GM21576 (cell line): Measurements from ENCODE around the gene IQCH.
"Not testable (repeated sequence)": the region's sequence is repeated elsewhere in the genome, so short reads cannot be mapped to it uniquely, and the experiment has no call there.

Experiments used
- ATAC-seq: cut with Tn5 transposase; IDR thresholded peaks from one replicate; pipeline ENCODE4 v1.9.1; 2021; ENCODE audit warnings: mild to moderate bottlenecking, moderate library complexity; ENCODE audit not compliant: unreplicated experiment

IQCH gene

DNA sequence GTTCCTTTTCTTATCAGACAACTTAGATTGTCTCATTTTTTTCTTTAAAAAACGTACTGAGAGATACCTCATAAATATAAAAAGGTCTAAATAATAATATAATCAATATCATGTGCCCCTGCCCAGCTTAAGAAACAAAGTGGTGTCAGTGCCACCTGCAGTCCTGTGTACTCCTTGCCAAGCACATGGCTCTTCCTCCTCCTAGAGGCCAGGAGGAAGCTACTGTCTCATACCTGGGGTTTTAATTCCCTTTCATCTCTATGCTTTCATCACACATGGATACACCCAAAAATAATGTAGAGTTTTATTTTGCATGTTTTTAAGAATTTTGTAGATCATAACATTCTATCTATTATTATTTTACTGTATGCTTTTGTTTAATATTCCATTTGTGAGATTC, 167.7 kb downstream of the IQCH start:
- ATAC-seq, result no peak

DNA sequence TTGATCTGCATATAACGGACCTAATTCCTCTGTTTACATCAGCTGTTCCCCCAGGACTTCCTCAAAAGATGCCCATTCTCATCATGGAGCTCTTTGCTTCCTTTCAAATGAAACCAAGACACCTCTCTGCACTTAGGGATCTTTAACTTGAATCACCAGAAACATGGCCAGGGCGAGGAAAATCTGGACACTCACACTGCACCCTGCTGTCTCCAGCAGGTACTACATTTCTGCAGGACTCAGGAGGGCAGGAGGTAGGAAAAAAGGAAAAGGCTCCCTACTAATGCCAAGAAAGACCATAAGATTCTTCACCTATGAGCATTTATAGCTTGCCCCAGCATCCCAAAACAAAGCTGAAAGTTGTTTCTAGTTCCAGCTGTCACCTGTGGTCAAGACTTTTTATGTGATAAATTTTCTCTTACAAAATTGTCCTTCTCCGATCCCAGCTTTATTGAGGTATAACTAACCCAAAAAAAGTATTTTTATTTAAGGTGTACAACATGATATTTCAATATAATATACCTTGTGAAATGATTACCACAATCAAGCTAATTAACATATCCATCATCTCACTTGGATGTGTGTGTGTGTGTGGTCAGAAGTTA, 179.0 kb downstream of the IQCH start:
- no peak for ATAC-seq

DNA sequence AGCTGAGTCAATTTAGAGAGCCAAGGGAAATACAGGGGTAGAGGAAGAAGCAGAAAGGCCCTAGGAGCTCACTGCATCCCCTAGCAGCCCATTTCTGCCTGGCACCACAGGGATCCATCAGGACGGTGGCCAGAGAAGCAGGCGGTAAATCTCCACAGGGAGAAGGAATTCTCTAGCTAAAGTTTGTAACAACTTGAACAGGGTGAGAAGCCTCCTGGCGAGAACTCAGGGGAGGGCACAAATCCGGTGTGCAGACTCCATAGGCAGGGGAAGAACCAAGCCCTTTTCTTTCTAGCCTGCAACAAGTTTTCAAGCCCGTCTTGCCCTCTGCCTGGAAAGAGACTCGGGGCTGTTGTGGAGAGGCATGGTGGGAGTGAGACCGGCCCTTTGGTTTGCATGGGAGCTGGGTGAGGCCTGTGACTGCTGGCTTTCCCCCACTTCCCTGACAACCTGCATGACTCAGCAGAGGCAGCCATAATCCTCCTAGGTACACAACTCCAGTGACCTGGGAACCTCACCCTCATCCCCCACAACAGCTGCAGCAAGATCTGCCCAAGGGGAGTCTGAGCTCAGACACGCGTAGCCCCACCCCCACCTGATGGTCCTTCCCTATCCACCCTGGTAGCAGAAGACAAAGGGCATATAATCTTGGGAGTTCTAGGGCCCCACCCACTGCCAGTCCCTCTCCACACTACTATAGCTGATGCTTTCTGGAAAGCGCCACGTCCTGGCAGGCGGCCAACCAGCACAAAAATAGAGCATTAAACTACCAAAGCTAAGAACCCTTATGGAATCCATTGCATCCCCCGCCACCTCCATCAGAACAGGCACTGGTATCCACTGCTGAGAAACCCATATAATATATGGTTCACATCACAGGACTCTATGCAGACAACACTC, 182.0 kb downstream of the IQCH start:
- ATAC-seq, result not testable (repeated sequence)

DNA sequence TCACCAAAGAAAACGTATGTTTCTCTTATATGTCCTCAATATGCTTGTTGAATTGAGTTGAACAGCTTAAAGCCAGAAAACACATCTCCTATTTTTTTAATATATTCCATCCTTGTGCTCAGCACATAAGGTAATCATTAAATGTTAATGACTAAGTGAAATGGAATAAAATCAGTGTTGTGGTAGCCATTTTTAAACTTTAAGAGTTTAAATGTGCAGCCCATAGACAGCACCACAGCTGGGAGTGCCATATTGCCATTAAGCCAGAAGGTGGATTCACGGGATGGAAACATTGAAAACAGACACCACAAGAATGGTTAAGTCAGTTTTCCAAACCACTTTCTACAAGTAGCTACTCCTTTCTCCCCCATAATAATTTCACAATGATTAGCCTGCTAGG, 189.5 kb downstream of the IQCH start:
- no peak for ATAC-seq

DNA sequence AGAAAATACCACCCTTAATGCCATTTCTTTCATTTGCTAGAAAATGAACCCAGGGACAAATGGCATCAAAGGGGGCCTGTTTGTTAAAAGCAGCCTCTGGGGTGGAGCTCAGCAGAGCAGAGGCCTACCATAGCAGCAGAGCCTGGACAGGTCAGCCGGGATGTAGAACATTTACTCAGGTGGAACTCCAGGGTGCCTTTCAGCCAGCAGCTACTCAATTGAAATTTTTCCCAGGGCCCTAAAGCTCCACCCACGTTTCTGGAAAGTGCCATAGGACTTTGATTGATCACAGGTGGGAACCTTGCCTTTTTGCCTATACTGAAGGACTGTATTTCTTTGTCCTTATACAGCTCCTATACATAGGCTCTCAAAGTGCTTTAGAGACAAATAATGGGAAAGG, 191.9 kb downstream of the IQCH start:
- ATAC-seq, result no peak

DNA sequence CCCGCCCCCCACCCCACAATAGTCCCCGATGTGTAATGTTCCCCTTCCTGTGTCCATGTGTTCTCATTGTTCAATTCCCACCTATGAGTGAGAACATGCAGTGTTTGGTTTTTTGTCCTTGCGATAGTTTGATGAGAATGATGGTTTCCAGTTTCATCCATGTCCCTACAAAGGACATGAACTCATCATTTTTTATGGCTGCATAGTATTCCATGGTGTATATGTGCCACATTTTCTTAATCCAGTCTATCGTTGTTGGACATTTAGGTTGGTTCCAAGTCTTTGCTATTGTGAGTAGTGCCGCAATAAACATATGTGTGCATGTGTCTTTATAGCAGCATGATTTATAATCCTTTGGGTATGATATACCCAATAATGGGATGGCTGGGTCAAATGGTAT, 193.8 kb downstream of the IQCH start:
- ATAC-seq, result not testable (repeated sequence)

DNA sequence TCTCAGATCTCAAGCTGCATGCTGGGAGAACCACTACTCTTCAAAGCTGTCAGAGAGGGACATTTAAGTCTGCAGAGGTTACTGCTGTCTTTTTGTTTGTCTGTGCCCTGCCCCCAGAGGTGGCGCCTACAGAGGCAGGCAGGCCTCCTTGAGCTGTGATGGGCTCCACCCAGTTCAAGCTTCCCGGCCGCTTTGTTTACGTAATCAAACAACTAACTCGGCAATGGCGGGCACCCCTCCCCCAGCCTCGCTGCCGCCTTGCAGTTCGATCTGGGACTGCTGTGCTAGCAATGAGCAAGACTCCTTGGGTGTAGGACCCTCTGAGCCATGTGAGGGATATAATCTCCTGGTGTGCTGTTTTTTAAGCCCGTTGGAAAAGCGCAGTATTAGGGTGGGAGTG, 199.1 kb downstream of the IQCH start:
- not testable (repeated sequence) for ATAC-seq

DNA sequence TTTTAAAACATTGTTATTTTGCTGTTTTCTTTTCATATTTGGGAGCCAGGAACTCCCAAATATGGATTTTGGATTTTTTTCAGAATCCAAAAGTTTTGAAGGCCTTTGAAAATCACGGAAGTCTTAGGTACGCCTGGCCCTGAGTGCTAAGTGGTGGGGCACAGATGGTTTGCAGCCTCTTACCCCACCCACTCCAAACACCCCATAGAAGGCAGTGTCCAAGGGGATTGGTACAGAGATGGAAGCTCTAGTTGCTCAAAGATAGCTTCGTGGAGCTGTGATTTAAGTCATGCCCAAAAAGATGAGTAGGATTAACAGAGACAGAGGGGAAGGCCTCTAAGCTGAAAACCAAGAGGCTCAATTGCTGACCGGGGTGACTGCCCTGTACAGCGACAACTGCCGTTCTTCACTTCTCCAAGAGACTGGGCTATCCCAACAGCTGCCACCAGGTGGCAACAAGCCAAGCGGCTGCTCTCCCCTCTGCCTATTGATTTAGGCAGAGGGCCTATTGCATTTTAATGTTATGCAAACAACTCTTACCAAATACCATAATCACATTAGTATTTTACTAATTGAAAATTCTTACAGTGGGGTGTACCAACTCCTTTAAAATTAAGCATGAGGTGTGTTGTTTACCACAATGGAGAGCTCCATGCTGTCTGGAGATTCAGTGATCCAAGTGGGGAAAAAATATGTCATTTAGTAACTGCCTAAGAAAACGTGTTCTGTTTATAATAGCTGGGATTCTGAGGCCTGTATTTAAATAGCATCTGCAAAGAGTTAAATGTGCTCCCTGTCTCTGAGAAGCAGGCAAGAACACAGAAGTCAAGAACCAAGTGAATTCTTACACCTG, 202.3 kb downstream of the IQCH start:
- no peak for ATAC-seq

DNA sequence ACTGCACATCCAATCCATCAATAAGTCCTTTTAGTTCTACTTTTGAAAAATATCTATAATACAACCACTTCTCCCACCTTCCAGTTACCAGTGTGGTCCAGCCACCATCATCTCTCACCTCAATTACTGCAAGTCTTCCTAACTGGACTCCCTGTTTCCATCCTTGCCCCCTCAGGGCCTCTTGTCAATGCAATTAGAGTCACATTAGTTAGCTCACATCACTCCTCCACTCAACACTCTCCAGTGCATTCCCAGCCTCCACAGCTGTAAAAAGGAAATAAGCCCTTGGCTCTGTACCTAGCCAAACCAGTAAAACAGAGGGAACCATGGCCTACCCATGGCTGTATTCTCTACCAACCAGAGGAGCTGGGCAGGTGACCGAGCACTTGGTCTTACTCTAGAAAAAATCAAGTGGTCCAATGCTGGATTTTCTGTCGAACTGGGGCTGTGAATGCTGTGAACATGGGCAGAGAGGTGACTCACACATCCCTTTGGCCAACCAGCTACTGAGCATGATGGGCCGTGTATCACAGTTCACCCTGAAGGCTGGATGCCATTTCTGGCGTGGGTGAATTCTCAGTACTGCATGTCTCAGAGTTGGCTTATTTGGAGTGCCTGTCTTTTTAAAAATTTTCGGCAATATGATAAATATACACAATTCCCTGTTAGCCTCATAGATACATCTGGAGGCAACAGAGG, 203.9 kb downstream of the IQCH start:
- no peak for ATAC-seq

DNA sequence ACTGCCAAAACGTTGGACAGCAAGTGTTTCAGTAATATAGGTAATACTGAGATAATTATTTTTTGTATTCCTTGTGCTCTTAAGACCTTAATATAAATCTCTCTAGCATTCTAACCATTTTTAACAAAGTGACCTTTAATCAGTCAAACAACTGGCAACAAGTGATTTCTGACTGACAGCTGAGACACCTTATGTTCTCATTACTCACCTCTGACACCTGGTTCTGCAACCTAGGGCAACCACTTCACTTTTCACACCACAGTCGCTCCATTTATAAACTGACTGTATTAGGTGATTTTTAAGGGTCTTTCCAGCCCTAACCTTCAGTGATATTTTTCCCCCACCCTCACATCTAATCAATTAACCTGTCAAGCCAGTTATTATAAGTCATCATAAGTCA, 205.9 kb downstream of the IQCH start:
- no peak for ATAC-seq

DNA sequence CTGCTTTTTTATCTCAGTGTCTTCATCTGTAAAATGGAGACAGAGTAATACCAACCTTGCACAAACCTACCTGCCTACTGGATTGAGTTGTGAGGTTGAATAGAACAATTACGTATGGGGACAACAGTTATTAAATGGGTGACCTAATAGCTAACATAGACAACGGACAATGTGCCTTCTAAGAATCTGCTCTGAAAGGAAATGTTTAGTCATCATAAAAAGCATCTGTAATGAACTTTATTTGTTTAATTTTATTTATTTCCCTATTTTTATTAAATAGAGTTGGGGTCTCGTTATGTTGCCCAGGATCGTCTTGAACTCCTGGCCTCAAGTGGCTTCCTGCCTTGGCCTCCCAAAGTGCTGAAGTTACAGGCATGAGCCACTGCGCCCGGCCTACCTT, 207.1 kb downstream of the IQCH start:
- ATAC-seq, result no peak

DNA sequence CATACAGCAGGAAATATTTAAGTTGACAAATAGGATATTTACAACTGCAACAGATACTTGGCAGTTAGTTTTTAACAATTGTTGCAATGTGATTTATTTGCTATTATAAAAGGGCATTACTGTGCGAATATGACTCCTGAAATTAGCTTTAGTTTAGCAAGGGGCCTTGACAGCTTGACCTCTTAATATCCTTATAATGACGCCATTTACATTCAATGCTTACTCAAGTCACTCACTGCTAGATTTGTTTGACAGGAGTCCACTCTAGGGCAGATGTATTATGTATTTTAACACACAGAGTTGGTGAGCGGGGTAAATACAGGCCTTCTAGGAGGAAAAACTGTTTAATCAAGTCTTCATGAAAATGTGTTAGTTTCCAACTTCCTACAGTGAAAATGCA, 208.3 kb downstream of the IQCH start:
- ATAC-seq, result no peak

DNA sequence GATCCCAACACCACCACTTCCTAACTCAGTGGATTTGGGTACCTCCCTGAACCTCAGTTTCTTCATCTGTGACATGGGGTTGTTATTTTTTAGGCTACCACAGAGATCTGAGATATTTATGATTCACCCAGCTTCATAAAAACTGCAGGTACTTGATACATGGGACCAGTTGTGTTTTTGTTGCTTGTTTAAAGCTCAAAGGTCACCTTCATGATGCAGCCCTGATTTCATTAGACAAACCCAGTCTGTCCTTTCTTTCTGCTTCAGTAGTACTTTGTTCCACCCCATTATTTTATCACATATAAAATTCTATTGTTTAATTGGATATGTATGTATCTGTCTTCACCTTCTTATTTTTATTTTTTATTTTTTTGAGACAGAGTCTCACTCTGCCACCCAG, 208.9 kb downstream of the IQCH start:
- ATAC-seq, result no peak

DNA sequence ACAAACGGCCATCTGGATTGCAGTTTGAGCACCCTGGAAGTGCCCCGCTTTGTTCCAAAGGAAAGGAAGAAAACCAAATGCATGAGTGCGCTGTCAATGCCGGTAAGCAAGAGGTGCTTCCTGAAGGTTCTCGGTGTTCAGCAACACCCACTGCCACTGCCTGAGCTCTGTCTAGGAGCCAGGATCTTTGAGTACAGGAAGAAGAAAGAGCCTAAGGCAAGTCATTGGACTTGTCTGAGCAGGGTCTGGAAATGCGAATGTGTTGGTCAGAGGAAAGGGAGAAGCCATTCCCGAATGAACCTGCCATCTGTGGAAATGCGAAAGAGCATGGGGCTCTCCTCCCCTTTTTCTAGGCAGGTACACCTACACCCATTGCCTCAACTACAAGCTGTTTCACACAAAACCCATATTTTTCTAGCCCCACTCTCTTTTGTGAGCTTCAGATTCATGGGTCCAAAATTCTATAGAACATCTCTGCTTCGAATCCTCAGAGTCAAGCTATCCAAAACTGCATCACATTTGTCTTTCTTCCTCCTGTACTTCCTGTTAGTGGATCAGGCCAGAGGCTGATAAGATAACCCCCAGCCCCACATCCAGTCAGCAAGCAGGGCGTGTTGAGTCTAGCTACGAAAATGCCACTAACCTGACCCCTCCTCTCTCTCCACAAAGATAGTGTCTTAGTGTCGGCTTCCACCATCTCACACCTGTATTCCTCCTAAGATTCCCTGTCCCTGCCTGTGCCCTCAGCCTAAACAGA, 210.8 kb downstream of the IQCH start:
- ATAC-seq, result no peak

DNA sequence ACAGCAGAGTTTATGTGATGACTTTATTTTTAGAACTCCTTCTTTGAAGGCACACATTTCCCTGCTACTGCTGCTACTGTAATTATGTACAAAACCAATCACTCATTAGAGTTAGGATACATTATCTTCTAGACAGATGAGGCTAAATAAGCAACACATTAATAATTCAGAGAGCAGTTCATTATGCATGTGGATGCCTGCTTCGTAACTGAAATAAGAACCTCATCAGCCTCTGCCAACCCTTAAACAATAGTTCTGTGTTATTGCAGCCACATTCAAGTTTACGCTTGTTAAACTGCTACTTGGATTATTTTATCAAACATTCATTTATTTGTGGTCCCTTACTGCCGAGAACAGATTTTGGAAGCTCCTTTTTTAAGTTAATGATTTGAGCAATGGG, 213.8 kb downstream of the IQCH start:
- ATAC-seq, result no peak

DNA sequence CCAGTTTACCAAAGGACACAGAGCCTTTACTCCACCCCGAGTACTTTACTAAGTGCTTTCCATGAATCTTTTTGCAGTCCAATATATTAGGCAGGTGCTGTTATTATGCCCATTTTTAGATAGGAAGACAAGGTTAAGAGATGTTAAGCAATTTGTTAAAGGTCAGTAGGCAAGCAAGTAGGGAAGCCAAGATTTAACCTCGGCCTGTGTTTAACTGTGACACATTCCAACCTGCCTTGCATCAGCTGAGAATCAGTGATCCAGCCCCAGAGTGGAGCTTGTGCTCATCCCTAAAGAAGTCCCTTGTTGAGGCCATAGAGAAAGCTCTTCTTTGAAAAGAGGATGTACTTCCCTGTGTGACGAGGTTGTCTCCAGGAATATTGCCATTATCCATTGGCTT, 215.1 kb downstream of the IQCH start:
- no peak for ATAC-seq

DNA sequence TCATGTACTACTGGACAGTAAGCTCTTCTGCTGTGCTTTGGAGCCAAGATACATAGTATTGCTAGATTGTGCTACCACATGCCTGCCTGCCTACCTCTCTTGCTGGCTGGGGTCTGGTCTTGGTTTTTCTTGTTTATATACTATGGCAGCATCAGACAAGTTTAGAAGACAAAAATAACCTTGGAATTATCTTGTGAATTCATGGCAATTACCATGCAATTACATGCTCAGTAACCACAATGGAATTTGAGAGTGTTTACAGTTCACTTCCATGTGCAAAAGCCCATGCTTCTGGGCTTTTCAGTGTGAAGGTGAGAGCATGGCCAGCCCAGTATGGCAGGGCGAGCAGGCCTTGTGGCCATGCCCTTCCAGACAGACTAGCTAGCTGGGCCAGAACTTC, 218.4 kb downstream of the IQCH start:
- no peak for ATAC-seq

DNA sequence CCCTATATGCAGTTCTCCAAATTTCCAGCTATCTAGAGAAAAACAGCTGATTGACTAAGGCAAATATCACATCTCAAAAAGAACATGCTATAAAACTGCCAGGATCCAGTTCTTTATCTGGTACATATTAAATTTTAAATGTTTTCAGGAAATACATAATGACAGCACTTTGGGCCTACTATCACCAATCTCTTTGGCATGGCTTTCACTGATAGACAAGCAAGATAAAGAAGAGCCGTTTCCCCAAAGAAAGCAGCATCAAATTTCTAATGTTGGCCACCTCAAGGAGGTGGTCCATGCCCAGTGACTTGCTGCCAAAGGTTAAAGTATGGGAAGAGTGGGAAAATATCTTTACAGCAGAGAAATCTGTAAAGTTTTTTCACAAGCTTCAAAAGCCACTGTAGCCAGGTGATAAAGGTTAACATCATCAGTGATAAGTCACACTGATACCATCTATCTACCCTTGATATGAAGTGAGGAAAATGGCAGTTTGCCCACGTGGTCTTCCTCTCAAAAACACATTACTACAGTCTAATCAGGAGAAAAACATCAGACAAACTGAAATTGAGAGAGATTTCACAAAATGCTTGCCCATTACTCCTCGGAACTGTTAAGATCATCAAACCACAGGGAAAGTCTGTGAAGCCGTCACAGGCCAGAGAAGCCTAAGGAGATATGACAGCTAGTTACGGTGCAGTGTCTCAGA, 220.0 kb downstream of the IQCH start:
- ATAC-seq, result no peak

DNA sequence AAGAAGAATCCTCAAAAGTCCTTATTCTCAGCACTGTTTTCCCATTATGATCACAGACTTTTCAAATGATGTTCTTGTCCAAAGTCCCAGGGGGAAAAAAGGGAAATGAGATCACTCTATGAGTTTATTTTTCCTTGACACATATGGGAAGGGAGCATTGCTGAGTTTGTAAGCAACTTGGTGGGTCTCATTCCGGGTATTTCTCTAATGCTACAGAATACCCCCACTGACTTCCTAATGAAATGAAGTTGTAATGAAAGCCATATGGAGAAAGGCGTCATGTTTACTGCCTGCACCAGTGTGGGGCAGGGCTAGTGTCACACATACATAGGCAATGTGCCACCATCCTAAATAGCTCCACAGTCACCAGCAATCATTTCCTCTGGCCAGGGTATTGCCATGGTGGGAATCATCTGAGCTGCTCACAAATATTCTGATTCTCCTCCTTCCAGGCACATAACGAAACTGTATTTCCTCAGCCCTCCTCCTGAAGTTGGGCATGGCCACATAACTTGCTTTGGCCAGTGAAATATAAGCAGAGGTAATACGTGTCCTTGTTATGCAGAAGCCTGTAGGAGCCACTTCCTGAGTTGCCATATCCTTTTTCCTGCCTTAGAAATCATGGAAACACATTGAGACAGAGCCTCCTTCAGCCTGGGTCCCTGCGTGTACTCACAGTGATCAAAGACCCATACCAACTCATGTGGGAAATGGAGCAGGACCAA, 225.4 kb downstream of the IQCH start:
- no peak for ATAC-seq
